Skeletal muscle tissue (tissue), 4 donors: Measurements from ENCODE around the gene GMPR. TPM values are rescaled to one million over a fixed set of nuclear protein-coding genes. Genes with fewer than 3 reads are reported as not detected.

Experiments used
- H3K27ac ChIP-seq: one replicate; pipeline ENCODE4 v1.7.0; 2013; ENCODE audit warnings: mild to moderate bottlenecking, low read depth, low read length, inconsistent platforms
- H3K27me3 ChIP-seq, 3 donors: one replicate each; pipeline ENCODE4 v1.7.0; 2013; ENCODE audit warnings: low read length in 3 of 3; ENCODE audit not compliant: control insufficient read depth in 3 of 3, insufficient read depth in 3 of 3
- H3K36me3 ChIP-seq, 3 donors: one replicate each; pipeline ENCODE4 v1.7.0; 2013; ENCODE audit warnings: low read length in 3 of 3; ENCODE audit not compliant: control insufficient read depth in 3 of 3, insufficient read depth in 3 of 3
- H3K4me1 ChIP-seq, 3 donors: one replicate each; pipeline ENCODE4 v1.7.0; 2013; ENCODE audit warnings: low read length in 3 of 3, mild to moderate bottlenecking in 3 of 3; ENCODE audit not compliant: control insufficient read depth in 3 of 3, insufficient read depth in 3 of 3
- H3K4me3 ChIP-seq, 3 donors: one replicate each; pipeline ENCODE4 v1.7.0; 2013; ENCODE audit warnings: low read length in 3 of 3
- H3K9ac ChIP-seq, 3 donors: one replicate each; pipeline ENCODE4 v1.7.0; 2013; ENCODE audit warnings: low read length in 3 of 3, mild to moderate bottlenecking in 3 of 3, moderate library complexity in 2 of 3, low read depth in 1 of 3
- H3K9me3 ChIP-seq, 3 donors: one replicate each; pipeline ENCODE4 v1.7.0; 2013; ENCODE audit warnings: low read length in 3 of 3; ENCODE audit not compliant: control insufficient read depth in 3 of 3
- total RNA-seq: library from RNA; depleted of rRNA; stranded (reverse); fragments of >200 nt; gene quantifications from one replicate; pipeline ENCODE4 v1.2.3, GENCODE V29; 2014
- donor health status: Osteomylitis.

GMPR gene
- total RNA-seq, 1 donor from 2014 or later: 26.1 TPM

DNA sequence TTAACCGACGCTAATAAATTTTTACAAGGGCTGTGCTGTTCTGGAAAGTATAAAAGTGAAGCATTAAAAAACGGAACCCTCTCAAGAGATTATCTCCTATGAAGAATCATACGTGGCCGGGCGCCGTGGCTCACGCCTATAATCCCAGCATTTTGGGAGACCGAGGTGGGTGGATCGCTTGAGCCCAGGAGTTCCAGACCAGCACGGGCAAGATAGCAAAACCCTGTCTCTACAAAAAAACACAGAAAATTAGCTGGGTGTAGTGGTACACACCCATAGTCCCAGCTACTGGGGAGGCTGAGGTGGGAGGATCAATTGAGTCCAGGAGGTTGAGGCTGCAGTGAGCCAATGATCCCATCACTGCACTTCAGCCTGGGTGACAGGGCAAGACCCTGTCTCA lies 83.4 kb downstream of the GMPR start:
- Histone ChIP-seq H3K27ac (peak overlapping the region; percentile 99), H3K9ac (peak overlapping the region in 2 of 3 donors; percentile 92 to 93), H3K4me3 (no peak overlapping the region), H3K9me3 (no peaks in the 10 kb centered on the region), H3K4me1 (peaks cover 49 to 71% (median 68%) of the 10 kb centered on the region in 3 donors), H3K36me3 (peaks cover 7 to 11% (median 10%) of the 10 kb centered on the region in 3 donors), H3K27me3 (no peaks in the 10 kb centered on the region)

GRCh38 chr6:16322666-16323312 lies 84.4 kb downstream of the GMPR start:
- H3K27ac ChIP-seq: peak overlapping the region; percentile 99

DNA sequence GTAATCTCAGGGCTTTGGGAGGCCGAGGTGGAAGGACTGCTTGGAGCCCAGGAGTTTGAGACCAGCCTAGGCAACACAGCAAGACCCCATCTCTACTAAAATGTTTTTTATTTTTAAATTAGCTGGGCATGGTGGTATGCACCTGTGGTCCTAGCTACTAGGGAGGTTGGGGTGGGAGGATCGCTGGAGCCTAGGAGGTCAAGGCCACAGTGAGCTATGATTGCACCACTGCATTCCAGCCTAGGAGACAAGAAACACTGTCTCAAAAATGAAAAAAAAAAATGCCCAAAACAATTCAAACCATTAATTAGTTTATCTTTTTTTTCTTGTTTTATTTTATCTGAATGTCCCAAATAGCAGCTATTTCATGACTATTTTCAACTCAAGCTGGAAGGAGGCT lies 85.8 kb downstream of the GMPR start:
- H3K9me3 ChIP-seq: no peaks in the 10 kb centered on the region
- no peak overlapping the region for H3K9ac ChIP-seq
- no peak overlapping the region for H3K4me3 ChIP-seq
- H3K4me1 ChIP-seq: peaks cover 43 to 56% (median 51%) of the 10 kb centered on the region in 3 donors
- peaks cover 11 to 17% (median 16%) of the 10 kb centered on the region in 3 donors for H3K36me3 ChIP-seq
- no peaks in the 10 kb centered on the region for H3K27me3 ChIP-seq
- peak overlapping the region; percentile 99 for H3K27ac ChIP-seq

More at GRCh38 chr6:16322666-16323312, 84.4 kb downstream of the GMPR start:
- H3K4me3 ChIP-seq: peak overlapping the region in 1 of 3 donors; percentile 45
- peaks cover 44 to 65% (median 63%) of the 10 kb centered on the region in 3 donors for H3K4me1 ChIP-seq
- H3K9ac ChIP-seq: peak overlapping the region; percentile 52 to 93 (median 83)
- no peaks in the 10 kb centered on the region for H3K27me3 ChIP-seq
- H3K36me3 ChIP-seq: peaks cover 11 to 16% (median 16%) of the 10 kb centered on the region in 3 donors
- H3K9me3 ChIP-seq: no peaks in the 10 kb centered on the region

DNA sequence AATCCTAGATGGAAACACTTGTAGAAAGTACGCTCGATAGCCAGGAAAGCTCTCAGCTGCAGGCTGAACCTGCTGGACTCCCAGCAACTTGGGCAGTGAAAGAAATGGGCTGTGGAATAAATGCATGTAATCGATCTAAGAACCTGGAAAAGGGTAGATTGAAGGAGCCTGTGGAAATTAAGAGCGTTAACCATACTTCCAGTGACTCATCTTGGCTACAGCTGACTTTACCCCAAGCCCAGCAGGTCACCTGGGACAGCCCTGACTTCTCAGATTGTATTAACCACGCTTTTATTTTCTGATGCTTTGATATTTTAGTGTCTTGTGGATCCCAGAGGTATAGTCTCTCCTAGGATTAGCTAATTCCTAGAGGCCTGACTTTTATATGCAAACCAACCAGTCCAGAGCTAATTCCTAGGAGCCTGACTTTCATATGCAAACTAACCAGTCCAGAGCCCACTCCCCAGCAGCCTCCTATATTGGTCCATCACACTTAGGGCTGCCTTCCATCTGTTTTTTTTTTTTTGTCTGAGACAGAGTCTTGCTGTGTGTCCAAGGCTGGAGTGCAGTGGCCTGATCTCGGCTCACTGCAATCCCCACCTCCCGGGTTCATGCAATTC lies 86.3 kb downstream of the GMPR start:
- no peak overlapping the region for H3K9ac ChIP-seq
- H3K4me3 ChIP-seq: no peak overlapping the region
- no peaks in the 10 kb centered on the region for H3K9me3 ChIP-seq
- peaks cover 37 to 52% (median 46%) of the 10 kb centered on the region in 3 donors for H3K4me1 ChIP-seq
- H3K27me3 ChIP-seq: no peaks in the 10 kb centered on the region
- H3K36me3 ChIP-seq: peaks cover 11 to 17% (median 16%) of the 10 kb centered on the region in 3 donors
- H3K27ac ChIP-seq: peak overlapping the region; percentile 99

GRCh38 chr6:16326531-16326930 lies 88.1 kb downstream of the GMPR start:
- H3K4me3 ChIP-seq: no peak overlapping the region
- no peak overlapping the region for H3K27ac ChIP-seq
- peaks cover 11 to 17% (median 16%) of the 10 kb centered on the region in 3 donors for H3K36me3 ChIP-seq
- H3K9ac ChIP-seq: no peak overlapping the region
- H3K27me3 ChIP-seq: no peaks in the 10 kb centered on the region
- H3K9me3 ChIP-seq: no peaks in the 10 kb centered on the region
- peaks cover 21 to 41% (median 29%) of the 10 kb centered on the region in 3 donors for H3K4me1 ChIP-seq

- Histone ChIP-seq H3K9ac (no peak overlapping the region), H3K4me3 (no peak overlapping the region), H3K9me3 (no peaks in the 10 kb centered on the region), H3K36me3 (peaks cover 11 to 17% (median 16%) of the 10 kb centered on the region in 3 donors), H3K27me3 (no peaks in the 10 kb centered on the region), H3K27ac (no peak overlapping the region), H3K4me1 (peaks cover 20 to 40% (median 28%) of the 10 kb centered on the region in 3 donors)
These were observed 88.8 kb downstream of the GMPR start for GRCh38 chr6:16326971-16327776.

DNA sequence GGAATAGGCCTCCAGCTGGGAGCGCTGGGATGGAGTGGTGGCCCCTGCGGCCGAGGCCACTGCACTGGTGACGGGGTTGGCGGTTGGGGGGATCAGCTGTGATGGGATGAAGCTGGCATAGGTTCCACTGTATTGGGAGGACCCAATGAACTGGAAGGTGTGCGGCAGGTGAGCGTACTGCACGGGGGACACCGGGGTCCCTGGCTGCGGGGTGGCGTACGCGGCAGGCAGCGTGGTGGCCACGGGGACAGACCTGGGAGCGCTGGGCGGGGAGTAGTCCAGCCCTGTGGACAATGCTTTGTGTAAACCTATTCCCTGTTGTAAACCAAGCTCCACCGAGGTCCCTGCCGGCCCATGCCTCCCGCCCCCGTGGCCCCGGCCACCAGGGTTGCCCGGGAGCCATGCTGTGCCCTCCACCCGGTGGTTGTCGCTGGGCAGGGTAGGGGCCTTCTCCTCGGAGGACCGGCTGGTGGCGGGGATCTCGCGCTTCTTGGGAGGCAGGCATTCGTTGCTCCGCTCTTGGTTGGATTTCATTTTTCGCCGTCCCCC lies 89.5 kb downstream of the GMPR start:
- Histone ChIP-seq H3K9me3 (no peaks in the 10 kb centered on the region), H3K27me3 (no peaks in the 10 kb centered on the region), H3K27ac (no peak overlapping the region)

DNA sequence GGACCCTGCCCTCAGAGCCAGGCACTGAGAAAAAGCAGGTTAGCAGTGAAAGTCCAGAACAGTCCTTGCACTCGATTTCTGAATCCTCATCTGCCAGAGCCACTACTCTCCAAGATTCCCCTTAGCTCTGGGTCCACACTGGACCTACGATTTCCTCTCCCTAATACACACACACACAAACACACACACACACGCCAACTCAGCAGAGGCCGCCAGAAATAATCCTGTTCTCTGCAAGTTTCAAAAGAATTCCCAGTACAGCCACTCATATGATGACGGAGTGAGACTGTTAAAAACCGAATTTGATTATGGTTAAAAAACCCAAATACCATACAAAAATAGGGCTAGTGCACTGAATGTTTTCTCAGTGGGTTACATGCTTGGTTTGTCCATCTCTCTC lies 90.8 kb downstream of the GMPR start:
- no peak overlapping the region for H3K9ac ChIP-seq
- H3K4me3 ChIP-seq: no peak overlapping the region
- no peaks in the 10 kb centered on the region for H3K9me3 ChIP-seq
- H3K27ac ChIP-seq: no peak overlapping the region
- H3K27me3 ChIP-seq: no peaks in the 10 kb centered on the region
- H3K36me3 ChIP-seq: peaks cover 11 to 17% (median 16%) of the 10 kb centered on the region in 3 donors
- H3K4me1 ChIP-seq: peaks cover 14 to 39% (median 24%) of the 10 kb centered on the region in 3 donors

More for the DNA sequence above, 89.5 kb downstream of the GMPR start:
- Histone ChIP-seq H3K4me3 (no peak overlapping the region), H3K4me1 (peaks cover 14 to 39% (median 26%) of the 10 kb centered on the region in 3 donors), H3K36me3 (peaks cover 11 to 17% (median 16%) of the 10 kb centered on the region in 3 donors), H3K9ac (no peak overlapping the region)

- Histone ChIP-seq H3K9me3 (no peaks in the 10 kb centered on the region), H3K4me3 (no peak overlapping the region), H3K36me3 (peaks cover 6 to 9% (median 7%) of the 10 kb centered on the region in 3 donors), H3K27me3 (no peaks in the 10 kb centered on the region), H3K4me1 (peaks cover 31 to 59% (median 39%) of the 10 kb centered on the region in 3 donors), H3K9ac (peak overlapping the region in 2 of 3 donors; percentile 28 to 61), H3K27ac (peak overlapping the region; percentile 14)
These were observed 93.2 kb downstream of the GMPR start for GRCh38 chr6:16331384-16332174.
